ENCODE data around the gene PHF5A. TPM values are rescaled to one million over a fixed set of nuclear protein-coding genes. Genes with fewer than 3 reads are reported as not detected.

Gene PHF5A
- total RNA-seq, 5 donors from 2014 or later (not counting 1 experiment from before 2014, with no cell fraction given): 29.0 to 45.9 (median 38.0) TPM

- H3K36me3 Mint-ChIP-seq: peaks cover 35% of the 10 kb centered on the region
- no peak for ATAC-seq (replicated peaks in 1 of 4)
Observed at GRCh38 chr22:41504397-41504796, 35.9 kb upstream of the PHF5A start.

GRCh38 chr22:41501209-41501608 is 32.7 kb upstream of the PHF5A start:
- WGBS (ENCODE audit: insufficient coverage): 95% methylated on average over 4 of the region's 5 CpGs
- POLR2A ChIA-PET: no interaction called here
- H3K36me3 Mint-ChIP-seq: peaks cover 30% of the 10 kb centered on the region

More at GRCh38 chr22:41504397-41504796, 35.9 kb upstream of the PHF5A start:
- DNase-seq: no peak
- no peaks in the 10 kb centered on the region for H3K4me1 ChIP-seq (ENCODE audit: control insufficient read depth in 1 of 2, extremely low read depth in 1 of 2, insufficient read depth in 2 of 2, low read length in 2 of 2)
- no peak overlapping the region for H3K4me3 ChIP-seq (ENCODE audit: control insufficient read depth in 1 of 2, extremely low read depth in 1 of 2, low read length in 1 of 2)
- no peaks in the 10 kb centered on the region for H3K27me3 ChIP-seq (replicated peaks in 1 of 2; ENCODE audit: control insufficient read depth in 2 of 2, extremely low read depth in 1 of 2, insufficient read depth in 2 of 2, low read length in 1 of 2)
- 100% methylated on average over 1 of the region's 7 CpGs for WGBS (ENCODE audit: insufficient coverage)
- H3K9me3 ChIP-seq: no peaks in the 10 kb centered on the region
- CTCF ChIA-PET: no interaction called here
- no peak overlapping the region for H3K4me3 Mint-ChIP-seq
- H3K27me3 Mint-ChIP-seq: no peaks in the 10 kb centered on the region
- POLR2A ChIA-PET: interaction anchor here (0.5 kb wide), 2 partner anchors 123 to 578 kb away, joined by 3 to 4 read pairs; no protein-coding TSS in a partner anchor
- H3K4me1 Mint-ChIP-seq: no peaks in the 10 kb centered on the region
- peaks cover 9 to 57% of the 10 kb centered on the region in 2 donors for H3K36me3 ChIP-seq (ENCODE audit: control insufficient read depth in 2 of 2, extremely low read depth in 1 of 2, insufficient read depth in 1 of 2, low read length in 1 of 2)
- H3K27ac ChIP-seq (ENCODE audit: low read length): no peak overlapping the region
- no peak overlapping the region for H3K27ac Mint-ChIP-seq
- no peaks in the 10 kb centered on the region for H3K9me3 Mint-ChIP-seq

GRCh38 chr22:41500303-41500702 is 31.8 kb upstream of the PHF5A start:
- Mint-ChIP-seq H3K4me3 (no peak overlapping the region), H3K36me3 (peaks cover 30% of the 10 kb centered on the region), H3K4me1 (peaks cover 0 to 1% (median 0%) of the 10 kb centered on the region in 3 donors), H3K27ac (no peak overlapping the region), H3K27me3 (no peaks in the 10 kb centered on the region), H3K9me3 (no peaks in the 10 kb centered on the region)
- H3K27ac ChIP-seq (ENCODE audit: low read length): no peak overlapping the region
- H3K36me3 ChIP-seq (ENCODE audit: control insufficient read depth in 2 of 2, extremely low read depth in 1 of 2, insufficient read depth in 1 of 2, low read length in 1 of 2): peaks cover 12 to 40% of the 10 kb centered on the region in 2 donors
- H3K4me1 ChIP-seq (ENCODE audit: control insufficient read depth in 1 of 2, extremely low read depth in 1 of 2, insufficient read depth in 2 of 2, low read length in 2 of 2): no peaks in the 10 kb centered on the region
- ATAC-seq (replicated peaks in 1 of 4) (no peak), DNase-seq (no peak)
- H3K4me3 ChIP-seq (ENCODE audit: control insufficient read depth in 1 of 2, extremely low read depth in 1 of 2, low read length in 1 of 2): no peak overlapping the region
- CTCF ChIA-PET: interaction anchor here in 1 of 2 donors (1.2 kb wide), 1 partner anchor 18 kb away, joined by 3 read pairs; no protein-coding TSS in a partner anchor
- 92% methylated on average over 6 of the region's 7 CpGs for WGBS (ENCODE audit: insufficient coverage)
- no peaks in the 10 kb centered on the region for H3K9me3 ChIP-seq
- no peaks in the 10 kb centered on the region for H3K27me3 ChIP-seq (replicated peaks in 1 of 2; ENCODE audit: control insufficient read depth in 2 of 2, extremely low read depth in 1 of 2, insufficient read depth in 2 of 2, low read length in 1 of 2)
- POLR2A ChIA-PET: no interaction called here

More at GRCh38 chr22:41501209-41501608, 32.7 kb upstream of the PHF5A start:
- ATAC-seq (replicated peaks in 1 of 4) (peak; percentile 48 to 68 (median 60)), DNase-seq (peak in 2 of 35 experiments; percentile 15 to 40)
- H3K9me3 Mint-ChIP-seq: no peaks in the 10 kb centered on the region
- no peaks in the 10 kb centered on the region for H3K27me3 ChIP-seq (replicated peaks in 1 of 2; ENCODE audit: control insufficient read depth in 2 of 2, extremely low read depth in 1 of 2, insufficient read depth in 2 of 2, low read length in 1 of 2)
- peaks cover 12 to 40% of the 10 kb centered on the region in 2 donors for H3K36me3 ChIP-seq (ENCODE audit: control insufficient read depth in 2 of 2, extremely low read depth in 1 of 2, insufficient read depth in 1 of 2, low read length in 1 of 2)
- peaks cover 0 to 1% (median 0%) of the 10 kb centered on the region in 3 donors for H3K4me1 Mint-ChIP-seq
- CTCF ChIA-PET: interaction anchor here in 1 of 2 donors (1.2 kb wide), 1 partner anchor 17 kb away, joined by 3 read pairs; no protein-coding TSS in a partner anchor
- no peak overlapping the region for H3K4me3 Mint-ChIP-seq
- no peak overlapping the region for H3K27ac ChIP-seq (ENCODE audit: low read length)
- H3K9me3 ChIP-seq: no peaks in the 10 kb centered on the region
- no peaks in the 10 kb centered on the region for H3K4me1 ChIP-seq (ENCODE audit: control insufficient read depth in 1 of 2, extremely low read depth in 1 of 2, insufficient read depth in 2 of 2, low read length in 2 of 2)
- H3K27ac Mint-ChIP-seq: no peak overlapping the region
- H3K27me3 Mint-ChIP-seq: no peaks in the 10 kb centered on the region
- no peak overlapping the region for H3K4me3 ChIP-seq (ENCODE audit: control insufficient read depth in 1 of 2, extremely low read depth in 1 of 2, low read length in 1 of 2)

GRCh38 chr22:41499624-41500280 is 31.3 kb upstream of the PHF5A start:
- Histone ChIP-seq H3K27ac (ENCODE audit: low read length) (no peak overlapping the region), H3K36me3 (ENCODE audit: control insufficient read depth in 2 of 2, extremely low read depth in 1 of 2, insufficient read depth in 1 of 2, low read length in 1 of 2) (peaks cover 12 to 39% of the 10 kb centered on the region in 2 donors)

DNA sequence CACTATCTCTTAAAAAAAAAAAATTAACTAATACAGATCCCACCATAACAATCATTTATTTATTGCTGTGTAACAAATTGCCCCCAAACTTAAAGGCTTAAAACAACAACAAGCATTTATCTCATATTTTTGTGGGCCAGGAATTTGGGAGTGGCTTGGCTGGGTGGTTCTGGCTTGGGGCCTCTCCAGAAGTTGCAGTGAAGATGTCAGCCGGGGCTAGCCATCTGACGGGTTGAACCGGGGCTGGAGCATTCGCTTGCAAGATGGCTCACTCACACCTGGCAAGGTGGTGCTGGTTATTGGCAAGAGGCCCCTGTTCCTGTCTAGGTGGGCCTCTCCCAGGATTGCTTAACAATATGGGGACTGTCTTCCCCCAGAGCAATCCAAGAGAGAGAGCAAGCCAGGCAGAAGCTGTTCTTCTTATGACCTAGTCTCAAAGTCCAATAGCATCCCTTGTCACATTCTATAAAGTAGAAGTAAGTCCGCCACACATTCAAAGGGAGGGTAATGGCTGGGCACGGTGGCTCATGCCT is 29.9 kb upstream of the PHF5A start:
- Histone ChIP-seq H3K4me1 (ENCODE audit: control insufficient read depth in 1 of 2, extremely low read depth in 1 of 2, insufficient read depth in 2 of 2, low read length in 2 of 2) (no peaks in the 10 kb centered on the region), H3K27ac (ENCODE audit: low read length) (no peak overlapping the region), H3K27me3 (replicated peaks in 1 of 2; ENCODE audit: control insufficient read depth in 2 of 2, extremely low read depth in 1 of 2, insufficient read depth in 2 of 2, low read length in 1 of 2) (no peaks in the 10 kb centered on the region), H3K4me3 (ENCODE audit: control insufficient read depth in 1 of 2, extremely low read depth in 1 of 2, low read length in 1 of 2) (no peak overlapping the region), H3K36me3 (ENCODE audit: control insufficient read depth in 2 of 2, extremely low read depth in 1 of 2, insufficient read depth in 1 of 2, low read length in 1 of 2) (peaks cover 9 to 29% of the 10 kb centered on the region in 2 donors), H3K9me3 (no peaks in the 10 kb centered on the region)
- ATAC-seq (replicated peaks in 1 of 4): no peak
- ChIA-PET POLR2A (no interaction called here), CTCF (interaction anchor here (0.5 to 0.7 kb wide), 2 partner anchors 88 to 140 kb away, joined by 6 to 7 read pairs; no protein-coding TSS in a partner anchor)
- H3K4me3 Mint-ChIP-seq: no peak overlapping the region
- H3K36me3 Mint-ChIP-seq: peaks cover 25% of the 10 kb centered on the region
- no peaks in the 10 kb centered on the region for H3K9me3 Mint-ChIP-seq
- DNase-seq: no peak
- H3K27me3 Mint-ChIP-seq: no peaks in the 10 kb centered on the region
- H3K4me1 Mint-ChIP-seq: peaks cover 0 to 1% (median 0%) of the 10 kb centered on the region in 3 donors
- no peak overlapping the region for H3K27ac Mint-ChIP-seq
- WGBS (ENCODE audit: insufficient coverage): 100% methylated on average over 3 of the region's 6 CpGs

More at GRCh38 chr22:41499624-41500280, 31.3 kb upstream of the PHF5A start:
- ATAC-seq (replicated peaks in 1 of 4): no peak
- peaks cover 0 to 1% (median 0%) of the 10 kb centered on the region in 3 donors for H3K4me1 Mint-ChIP-seq
- H3K36me3 Mint-ChIP-seq: peaks cover 27% of the 10 kb centered on the region
- ChIA-PET POLR2A (interaction anchor here in 1 of 2 donors (0.5 kb wide), 1 partner anchor 169 kb away, joined by 5 read pairs; no protein-coding TSS in a partner anchor), CTCF (interaction anchor here in 1 of 2 donors (1.2 kb wide), 1 partner anchor 18 kb away, joined by 3 read pairs; no protein-coding TSS in a partner anchor)
- no peak overlapping the region for H3K4me3 ChIP-seq (ENCODE audit: control insufficient read depth in 1 of 2, extremely low read depth in 1 of 2, low read length in 1 of 2)
- WGBS (ENCODE audit: insufficient coverage): 99% methylated on average over 7 of the region's 10 CpGs
- H3K27me3 ChIP-seq (replicated peaks in 1 of 2; ENCODE audit: control insufficient read depth in 2 of 2, extremely low read depth in 1 of 2, insufficient read depth in 2 of 2, low read length in 1 of 2): no peaks in the 10 kb centered on the region
- no peak for DNase-seq
- no peaks in the 10 kb centered on the region for H3K9me3 ChIP-seq
- H3K9me3 Mint-ChIP-seq: no peaks in the 10 kb centered on the region
- peak overlapping the region in 1 of 2 donors; percentile 27 for H3K27ac Mint-ChIP-seq
- no peaks in the 10 kb centered on the region for H3K27me3 Mint-ChIP-seq
- H3K4me1 ChIP-seq (ENCODE audit: control insufficient read depth in 1 of 2, extremely low read depth in 1 of 2, insufficient read depth in 2 of 2, low read length in 2 of 2): no peaks in the 10 kb centered on the region
- no peak overlapping the region for H3K4me3 Mint-ChIP-seq

GRCh38 chr22:41491374-41492100 is 23.0 kb upstream of the PHF5A start:
- no peaks in the 10 kb centered on the region for H3K9me3 Mint-ChIP-seq
- Histone ChIP-seq H3K27me3 (replicated peaks in 1 of 2; ENCODE audit: control insufficient read depth in 2 of 2, extremely low read depth in 1 of 2, insufficient read depth in 2 of 2, low read length in 1 of 2) (no peaks in the 10 kb centered on the region), H3K4me1 (ENCODE audit: control insufficient read depth in 1 of 2, extremely low read depth in 1 of 2, insufficient read depth in 2 of 2, low read length in 2 of 2) (no peaks in the 10 kb centered on the region), H3K27ac (ENCODE audit: low read length) (no peak overlapping the region), H3K36me3 (ENCODE audit: control insufficient read depth in 2 of 2, extremely low read depth in 1 of 2, insufficient read depth in 1 of 2, low read length in 1 of 2) (peaks cover 3 to 22% of the 10 kb centered on the region in 2 donors), H3K9me3 (no peaks in the 10 kb centered on the region), H3K4me3 (ENCODE audit: control insufficient read depth in 1 of 2, extremely low read depth in 1 of 2, low read length in 1 of 2) (no peak overlapping the region)
- ChIA-PET CTCF (interaction anchor here in 1 of 2 donors (0.6 kb wide), 1 partner anchor 54 kb away, joined by 3 read pairs; no protein-coding TSS in a partner anchor), POLR2A (interaction anchor here in 1 of 2 donors (0.5 to 0.6 kb wide), 2 partner anchors 30 to 399 kb away, joined by 3 to 6 read pairs; no protein-coding TSS in a partner anchor)
- peaks cover 33 to 34% (median 33%) of the 10 kb centered on the region in 3 donors for H3K4me1 Mint-ChIP-seq
- no peak overlapping the region for H3K4me3 Mint-ChIP-seq
- no peaks in the 10 kb centered on the region for H3K27me3 Mint-ChIP-seq
- H3K27ac Mint-ChIP-seq: no peak overlapping the region
- H3K36me3 Mint-ChIP-seq: no peaks in the 10 kb centered on the region
- no peak for DNase-seq
- no CpG with 5 or more reads among the region's 5 CpGs for WGBS (ENCODE audit: insufficient coverage)
- ATAC-seq (replicated peaks in 1 of 4): no peak
